Natural killer cell treated with Interleukin-12 subunit alpha and Interleukin-12 subunit beta and Interleukin-15 and Interleukin-18, amount 100 ng/mL, for 72 hours (primary cell): ENCODE data around the gene CLNK. TPM values are rescaled to one million over a fixed set of nuclear protein-coding genes. Genes with fewer than 3 reads are reported as not detected.

Experiments
- ATAC-seq, 2 donors: fragments of 150-1000 bp; cut with Tn5 transposase in 1 of 2; sonication (Bioruptor Pico), chemical (Tn5 transposase) in 1 of 2; 2 replicates each; pipeline ENCODE4 v1.10.0; 2021
- DNase-seq: peaks from one replicate; pipeline ENCODE4 v3.0.0; 2022; ENCODE audit warnings: low spot score
- H3K27ac Mint-ChIP-seq, 2 donors: 1 replicate in 1 of 2; 2 replicates in 1 of 2; pipeline ENCODE4 v1.8.0; 2022; ENCODE audit warnings: mixed read lengths in 2 of 2, mild to moderate bottlenecking in 1 of 2, moderate library complexity in 1 of 2
- H3K27me3 Mint-ChIP-seq, 2 donors: 1 replicate in 1 of 2; 2 replicates in 1 of 2; pipeline ENCODE4 v1.8.0; 2022; ENCODE audit warnings: mixed read lengths in 2 of 2
- H3K36me3 Mint-ChIP-seq: one replicate; pipeline ENCODE4 v1.8.0; 2022; ENCODE audit warnings: mixed read lengths
- H3K4me1 Mint-ChIP-seq, 2 donors: 1 replicate in 1 of 2; 2 replicates in 1 of 2; pipeline ENCODE4 v1.8.0; 2022; ENCODE audit warnings: low read depth in 2 of 2, mixed read lengths in 2 of 2, mild to moderate bottlenecking in 1 of 2
- H3K4me3 Mint-ChIP-seq: one replicate; pipeline ENCODE4 v1.8.0; 2022; ENCODE audit warnings: mixed read lengths
- H3K9me3 Mint-ChIP-seq: 2 replicates; pipeline ENCODE4 v1.8.0; 2022; ENCODE audit warnings: mixed read lengths
- total RNA-seq, 2 donors: library from RNA; stranded (reverse); gene quantifications; one replicate each; pipeline ENCODE4 v1.2.3, GENCODE V29; 2022

The CLNK gene, protein sequence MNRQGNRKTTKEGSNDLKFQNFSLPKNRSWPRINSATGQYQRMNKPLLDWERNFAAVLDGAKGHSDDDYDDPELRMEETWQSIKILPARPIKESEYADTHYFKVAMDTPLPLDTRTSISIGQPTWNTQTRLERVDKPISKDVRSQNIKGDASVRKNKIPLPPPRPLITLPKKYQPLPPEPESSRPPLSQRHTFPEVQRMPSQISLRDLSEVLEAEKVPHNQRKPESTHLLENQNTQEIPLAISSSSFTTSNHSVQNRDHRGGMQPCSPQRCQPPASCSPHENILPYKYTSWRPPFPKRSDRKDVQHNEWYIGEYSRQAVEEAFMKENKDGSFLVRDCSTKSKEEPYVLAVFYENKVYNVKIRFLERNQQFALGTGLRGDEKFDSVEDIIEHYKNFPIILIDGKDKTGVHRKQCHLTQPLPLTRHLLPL
- under 1 TPM; 0.45 to 0.70 TPM for total RNA-seq

DNA sequence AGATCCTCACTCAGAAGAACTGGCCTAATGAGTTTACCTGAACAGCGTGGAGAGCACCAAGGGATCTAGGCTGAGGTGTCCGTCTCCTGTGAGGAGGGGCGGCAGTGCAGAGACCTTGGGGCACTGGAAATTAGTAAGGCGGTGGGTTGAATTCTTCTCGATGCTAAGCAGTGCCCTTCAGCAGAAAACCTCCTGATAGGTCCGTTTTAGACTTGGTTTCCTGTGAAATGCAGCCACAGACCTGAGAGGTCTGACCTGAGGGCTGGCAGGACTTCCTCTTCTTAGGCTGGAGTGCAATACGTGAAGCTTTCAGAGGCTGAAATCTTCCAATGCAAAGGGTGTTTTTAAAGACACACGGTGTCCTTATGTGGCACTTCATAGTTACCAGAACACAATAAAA, at the start of gene CLNK:
Gene CLNK (minus strand): TSS at position 138 of the 400 bp plus-strand sequence. CDS start 16,899 bp downstream, outside the sequence.
- Mint-ChIP-seq H3K4me1 (peaks cover 9 to 21% of the 10 kb centered on the region in 2 donors), H3K9me3 (peaks cover 2% of the 10 kb centered on the region), H3K27me3 (no peaks in the 10 kb centered on the region), H3K27ac (peak within 1 kb of the TSS; percentile 37 to 72), H3K4me3 (peak within 1 kb of the TSS; percentile 68), H3K36me3 (no peaks in the 10 kb centered on the region)
- peak; percentile 64 to 73 for ATAC-seq
- DNase-seq = no peak

DNA sequence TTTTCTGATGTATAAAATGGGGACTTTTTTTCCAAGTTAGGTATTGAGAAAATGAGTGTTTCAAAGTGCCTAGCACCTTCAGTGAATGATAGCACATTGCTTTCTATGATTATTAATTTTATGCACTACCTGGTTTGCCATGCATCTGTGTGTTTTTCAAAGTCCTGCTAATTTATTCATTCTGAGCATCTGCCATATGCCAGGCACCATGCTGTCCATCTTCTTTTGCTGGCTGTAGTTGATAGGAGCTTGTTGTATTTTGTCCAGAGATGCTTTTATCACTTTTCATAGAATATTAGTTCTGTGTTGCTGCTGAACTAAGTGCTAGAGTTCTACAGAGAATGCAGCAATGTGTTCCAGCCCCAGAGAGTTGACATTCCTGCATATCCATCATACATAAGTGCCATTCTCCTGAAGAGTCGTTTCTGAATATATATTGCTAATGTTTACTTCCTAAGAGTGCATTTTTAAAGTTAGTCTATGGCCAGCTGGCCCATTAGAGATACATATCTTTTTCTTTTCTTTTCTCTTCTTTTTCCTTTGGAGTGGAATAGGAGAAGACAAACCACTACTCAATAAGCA, 49.0 kb upstream of the CLNK start:
- no peaks in the 10 kb centered on the region for H3K27me3 Mint-ChIP-seq
- DNase-seq = no peak

DNA sequence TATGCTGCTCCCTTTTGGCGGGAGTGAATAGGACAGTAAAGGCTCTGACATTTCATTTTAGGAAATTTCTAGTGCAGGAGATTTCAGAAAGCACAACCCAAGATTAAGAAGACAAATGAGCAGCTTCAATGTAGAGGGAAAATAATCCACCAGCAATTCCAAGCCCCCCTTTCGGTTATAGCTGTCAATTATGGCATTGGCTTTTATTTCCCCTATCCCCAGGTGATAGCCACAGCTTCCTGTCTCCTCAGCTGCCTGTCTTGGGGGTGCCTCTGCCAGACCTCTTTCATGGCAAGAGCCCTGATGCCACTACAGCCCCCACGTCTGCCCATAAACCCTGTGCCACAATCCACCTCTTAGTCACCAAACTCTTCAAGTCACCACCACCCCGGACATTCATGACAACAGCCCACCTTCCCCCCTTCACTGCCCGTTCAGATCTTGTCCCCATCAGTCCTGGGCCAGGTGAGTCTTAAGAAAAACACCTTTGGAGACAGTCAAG, 48.4 kb upstream of the CLNK start:
- Mint-ChIP-seq H3K4me1 (peaks cover 36 to 52% of the 10 kb centered on the region in 2 donors), H3K27me3 (no peaks in the 10 kb centered on the region), H3K4me3 (peak overlapping the region; percentile 72), H3K27ac (peak overlapping the region; percentile 90 to 91), H3K9me3 (peaks cover 6% of the 10 kb centered on the region), H3K36me3 (no peaks in the 10 kb centered on the region)
- ATAC-seq = peak; percentile 56 to 64
- peak; percentile 70 for DNase-seq

More for the DNA sequence above, 49.0 kb upstream of the CLNK start:
- H3K4me3 Mint-ChIP-seq = peak overlapping the region; percentile 72
- H3K27ac Mint-ChIP-seq = peak overlapping the region; percentile 90 to 91
- peaks cover 36 to 52% of the 10 kb centered on the region in 2 donors for H3K4me1 Mint-ChIP-seq
- no peaks in the 10 kb centered on the region for H3K36me3 Mint-ChIP-seq
- ATAC-seq = no peak
- H3K9me3 Mint-ChIP-seq = peaks cover 6% of the 10 kb centered on the region

DNA sequence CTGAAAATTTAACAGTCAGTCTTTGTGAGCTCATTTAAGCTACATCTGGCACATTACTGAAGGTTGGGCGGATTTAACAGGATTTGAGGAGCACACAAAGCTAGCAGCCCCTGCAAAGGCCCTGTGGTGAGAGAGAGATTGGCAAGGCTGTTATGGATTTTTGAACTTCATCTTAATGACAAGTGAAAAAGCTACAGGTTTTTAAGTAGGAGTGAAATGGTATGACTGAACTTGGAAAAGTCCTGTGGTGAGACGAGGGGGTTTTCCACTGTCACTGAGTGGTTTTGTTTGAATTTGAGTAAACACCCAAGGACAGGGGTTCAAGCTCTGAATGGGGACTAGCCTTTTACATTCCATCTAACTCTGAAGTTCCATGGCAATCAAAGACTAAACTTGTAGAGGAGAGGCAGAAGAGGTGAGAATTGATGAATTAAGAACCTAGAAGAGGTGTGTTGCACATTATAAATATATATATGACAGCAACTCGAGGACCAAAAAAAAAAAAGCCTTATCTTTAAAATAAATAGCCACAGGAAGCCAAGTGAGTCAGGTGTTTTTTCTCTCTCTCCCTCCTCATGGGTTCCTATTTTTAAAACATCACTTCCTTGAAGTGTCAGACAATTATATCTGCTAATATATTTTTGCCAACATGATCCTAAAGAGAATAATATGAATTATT, 47.8 kb upstream of the CLNK start:
- Mint-ChIP-seq H3K36me3 (no peaks in the 10 kb centered on the region), H3K4me3 (peak overlapping the region; percentile 72), H3K4me1 (peaks cover 39 to 53% of the 10 kb centered on the region in 2 donors), H3K27ac (peak overlapping the region; percentile 90 to 91), H3K9me3 (peaks cover 6% of the 10 kb centered on the region), H3K27me3 (no peaks in the 10 kb centered on the region)
- ATAC-seq (peak; percentile 50 to 62), DNase-seq (peak; percentile 71)

DNA sequence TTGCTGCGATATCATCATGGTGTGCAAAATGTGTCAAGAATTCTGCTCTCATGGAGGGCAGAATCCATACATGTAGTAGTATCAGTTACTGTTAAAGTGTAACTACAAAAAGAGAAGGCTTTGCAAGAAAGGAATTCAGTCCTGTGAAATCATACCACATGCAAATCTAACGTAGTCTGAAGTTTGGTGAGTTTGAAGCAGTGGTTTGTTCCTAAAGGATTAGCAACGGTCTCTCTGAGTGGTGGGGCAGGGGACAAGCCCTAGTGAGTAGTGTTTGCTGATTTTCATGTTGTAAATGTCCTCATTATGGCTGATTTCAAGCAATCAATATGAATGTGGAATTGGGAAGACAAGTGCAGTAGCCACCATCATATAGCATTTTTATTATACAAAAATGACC, 47.1 kb upstream of the CLNK start:
- no peak for ATAC-seq
- peaks cover 6% of the 10 kb centered on the region for H3K9me3 Mint-ChIP-seq
- no peaks in the 10 kb centered on the region for H3K36me3 Mint-ChIP-seq
- peak overlapping the region; percentile 90 to 91 for H3K27ac Mint-ChIP-seq
- H3K4me1 Mint-ChIP-seq = peaks cover 44 to 55% of the 10 kb centered on the region in 2 donors
- no peaks in the 10 kb centered on the region for H3K27me3 Mint-ChIP-seq
- no peak for DNase-seq
- H3K4me3 Mint-ChIP-seq = peak overlapping the region; percentile 72

DNA sequence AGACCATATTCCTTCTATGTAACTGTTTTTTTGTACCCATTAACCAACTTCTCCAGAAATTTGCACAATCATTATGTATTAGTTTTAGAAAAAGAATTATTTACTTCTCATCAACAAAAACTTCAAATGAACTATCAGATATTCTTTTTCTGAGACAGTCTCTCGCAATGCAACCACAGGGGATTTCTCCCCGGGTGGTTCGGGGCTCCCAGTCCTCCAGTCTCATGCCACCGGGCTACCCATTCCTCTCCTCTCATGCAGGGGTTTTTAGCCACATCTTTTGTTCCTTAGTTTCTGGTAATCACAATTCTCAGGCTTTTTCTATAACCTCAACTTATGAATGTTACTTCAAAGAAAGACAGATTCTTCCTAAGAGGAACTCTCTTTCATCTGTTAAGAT, 46.6 kb upstream of the CLNK start:
- DNase-seq (no peak), ATAC-seq (no peak)
- peaks cover 6% of the 10 kb centered on the region for H3K9me3 Mint-ChIP-seq
- no peaks in the 10 kb centered on the region for H3K27me3 Mint-ChIP-seq
- H3K4me1 Mint-ChIP-seq = peaks cover 45 to 55% of the 10 kb centered on the region in 2 donors
- H3K27ac Mint-ChIP-seq = peak overlapping the region; percentile 90 to 91
- H3K36me3 Mint-ChIP-seq = no peaks in the 10 kb centered on the region
- H3K4me3 Mint-ChIP-seq = peak overlapping the region; percentile 72

DNA sequence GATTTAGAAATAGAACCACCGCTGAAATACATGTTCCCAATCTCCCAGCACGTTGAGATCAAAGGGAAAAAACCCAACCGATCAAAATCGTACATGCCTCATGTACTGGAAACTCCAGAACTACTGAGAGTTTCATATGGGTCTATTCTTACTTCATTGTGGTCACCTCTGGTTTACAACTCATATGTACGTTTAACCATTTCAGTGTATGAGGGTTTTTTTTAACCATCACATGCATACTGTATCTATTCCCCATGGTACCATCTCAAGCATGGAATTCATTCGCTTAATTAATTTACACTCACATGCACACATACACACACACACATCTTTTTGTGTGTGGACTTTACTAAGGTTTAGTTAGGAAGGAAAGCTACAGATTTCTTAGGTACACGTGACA, 46.0 kb upstream of the CLNK start:
- peak; percentile 68 to 77 for ATAC-seq
- Mint-ChIP-seq H3K27me3 (no peaks in the 10 kb centered on the region), H3K36me3 (no peaks in the 10 kb centered on the region), H3K4me1 (peaks cover 45 to 55% of the 10 kb centered on the region in 2 donors), H3K27ac (peak overlapping the region; percentile 90 to 91), H3K9me3 (peaks cover 6% of the 10 kb centered on the region), H3K4me3 (peak overlapping the region; percentile 81)
- no peak for DNase-seq

DNA sequence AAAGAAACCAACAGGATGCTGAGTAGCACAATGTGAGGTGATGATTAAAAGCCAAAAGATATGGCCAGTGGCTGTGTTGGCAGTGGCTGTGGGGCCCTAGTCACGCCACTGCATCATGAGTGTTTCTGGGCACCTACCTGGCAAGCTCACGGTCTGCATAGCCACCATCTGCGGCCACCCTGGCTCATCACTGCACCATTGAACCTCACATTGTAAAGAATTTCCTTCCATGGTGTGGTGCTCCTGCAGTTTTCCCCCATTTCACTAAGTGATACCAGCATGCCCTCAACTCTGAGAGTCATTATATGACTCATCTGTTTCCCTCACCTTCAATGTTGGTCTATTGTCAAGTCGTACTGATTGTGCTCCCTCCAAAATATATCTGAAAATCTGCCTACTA, 45.5 kb upstream of the CLNK start:
- peaks cover 45 to 55% of the 10 kb centered on the region in 2 donors for H3K4me1 Mint-ChIP-seq
- H3K27ac Mint-ChIP-seq = peak overlapping the region; percentile 90 to 91
- ATAC-seq (peak; percentile 60 to 64), DNase-seq (no peak)
- no peaks in the 10 kb centered on the region for H3K27me3 Mint-ChIP-seq
- no peaks in the 10 kb centered on the region for H3K36me3 Mint-ChIP-seq
- H3K4me3 Mint-ChIP-seq = peak overlapping the region; percentile 81
- peaks cover 6% of the 10 kb centered on the region for H3K9me3 Mint-ChIP-seq

DNA sequence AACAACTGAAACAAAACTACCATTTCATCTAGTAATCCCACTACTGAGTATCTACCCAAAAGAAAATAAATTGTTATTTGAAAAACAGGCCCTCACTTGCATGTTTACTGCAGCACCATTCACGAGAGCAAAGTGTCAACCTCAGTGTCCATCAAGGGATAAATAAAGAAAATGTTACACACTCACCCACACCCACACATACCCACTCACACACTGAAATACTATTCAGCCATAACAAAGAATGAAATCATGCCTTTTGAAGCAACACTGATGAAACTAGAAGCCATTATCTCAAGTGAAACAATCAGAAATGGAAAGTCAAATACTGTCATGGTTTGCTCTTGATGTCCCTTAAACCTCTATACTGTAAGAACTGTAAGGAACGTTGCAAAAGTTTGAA, 44.8 kb upstream of the CLNK start:
- ATAC-seq (no peak), DNase-seq (no peak)
- peak overlapping the region; percentile 81 for H3K4me3 Mint-ChIP-seq
- H3K27ac Mint-ChIP-seq = peak overlapping the region; percentile 32 to 91
- no peaks in the 10 kb centered on the region for H3K27me3 Mint-ChIP-seq
- H3K36me3 Mint-ChIP-seq = no peaks in the 10 kb centered on the region
- peaks cover 6% of the 10 kb centered on the region for H3K9me3 Mint-ChIP-seq
- peaks cover 45 to 59% of the 10 kb centered on the region in 2 donors for H3K4me1 Mint-ChIP-seq

DNA sequence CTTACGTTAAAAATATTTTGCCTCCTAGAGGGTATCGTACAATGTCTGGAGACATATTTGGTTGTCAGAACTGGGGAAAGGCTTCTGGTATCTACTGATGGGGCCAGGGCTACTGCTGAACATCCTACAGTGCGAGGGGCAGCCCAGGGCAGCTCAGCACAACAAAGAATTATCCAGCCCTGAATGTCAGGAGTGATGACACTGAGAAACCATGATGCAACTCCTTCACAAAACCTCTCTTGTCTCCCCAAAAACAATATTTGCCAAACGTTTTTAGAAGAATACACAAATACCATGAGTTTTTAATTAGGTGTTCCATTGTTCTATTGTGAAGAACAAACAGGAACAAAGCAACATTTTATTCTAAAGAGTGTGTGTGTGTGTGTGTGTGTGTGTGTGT, 43.4 kb upstream of the CLNK start:
- DNase-seq (no peak), ATAC-seq (no peak)
- Mint-ChIP-seq H3K27me3 (no peaks in the 10 kb centered on the region), H3K4me1 (peaks cover 51 to 59% of the 10 kb centered on the region in 2 donors), H3K27ac (peak overlapping the region in 1 of 2 donors; percentile 42), H3K4me3 (no peak overlapping the region), H3K9me3 (peaks cover 6% of the 10 kb centered on the region), H3K36me3 (no peaks in the 10 kb centered on the region)

DNA sequence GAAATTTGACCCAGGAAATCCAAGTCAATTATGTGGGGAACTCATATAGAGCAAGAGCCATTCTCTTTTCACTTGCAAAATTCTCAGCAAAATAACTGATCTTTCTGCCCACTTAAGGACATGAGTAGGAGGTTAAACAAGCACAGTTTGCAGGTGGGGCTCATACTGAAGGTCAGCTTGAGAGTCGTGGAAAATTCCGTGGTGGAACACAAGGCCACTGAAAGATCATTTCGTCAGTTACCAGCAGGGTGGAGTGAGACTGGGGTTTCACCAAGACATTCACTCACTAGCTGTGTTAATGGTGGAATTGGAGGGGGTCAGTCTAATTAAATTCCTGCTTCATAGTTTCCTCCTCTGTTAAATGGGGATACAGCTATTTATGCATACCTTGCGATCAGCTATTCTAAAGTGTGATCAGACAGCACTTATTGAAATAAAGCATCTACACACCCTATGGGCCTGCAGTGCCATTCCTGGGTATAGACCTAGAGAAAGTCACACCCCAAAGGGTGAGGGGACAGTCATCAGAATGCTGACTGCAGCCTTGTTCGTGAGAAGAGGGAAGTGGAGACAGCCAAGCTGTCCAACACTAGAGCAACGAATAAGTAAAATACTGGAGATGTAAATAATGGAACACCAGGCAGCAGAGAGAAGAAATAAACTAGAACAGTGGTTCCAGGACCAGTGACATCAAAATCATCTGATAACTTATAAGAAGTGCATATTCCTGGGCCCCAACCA, 42.7 kb upstream of the CLNK start:
- DNase-seq (no peak), ATAC-seq (no peak)
- Mint-ChIP-seq H3K27ac (peak overlapping the region in 1 of 2 donors; percentile 42), H3K4me3 (no peak overlapping the region), H3K27me3 (no peaks in the 10 kb centered on the region), H3K4me1 (peaks cover 48 to 55% of the 10 kb centered on the region in 2 donors), H3K9me3 (peaks cover 7% of the 10 kb centered on the region), H3K36me3 (no peaks in the 10 kb centered on the region)

DNA sequence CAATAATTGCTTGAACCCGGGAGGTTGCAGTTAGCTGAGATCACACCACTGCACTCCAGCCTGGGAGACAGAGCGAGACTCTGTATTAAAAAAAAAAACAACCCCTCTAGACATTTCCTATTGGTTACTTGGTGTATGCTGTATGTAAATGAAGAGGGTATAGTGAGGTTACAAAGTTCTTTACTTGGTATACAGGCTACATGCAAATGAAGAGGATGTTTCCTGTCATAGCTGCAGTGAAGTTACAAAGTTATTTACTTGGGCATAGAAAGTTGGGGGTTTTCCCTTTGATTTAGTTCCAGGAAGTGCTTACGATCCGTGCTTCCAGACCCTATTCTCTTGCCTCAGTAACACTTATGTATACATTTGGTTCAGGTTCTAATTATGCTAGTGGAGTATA, 38.4 kb upstream of the CLNK start:
- H3K4me1 Mint-ChIP-seq = peaks cover 27 to 32% of the 10 kb centered on the region in 2 donors
- no peak for DNase-seq
- ATAC-seq = peak; percentile 96 to 97
- H3K27ac Mint-ChIP-seq = peak overlapping the region; percentile 29 to 46
- H3K9me3 Mint-ChIP-seq = peaks cover 3% of the 10 kb centered on the region
- H3K4me3 Mint-ChIP-seq = peak overlapping the region; percentile 6
- H3K36me3 Mint-ChIP-seq = peaks cover 5% of the 10 kb centered on the region
- H3K27me3 Mint-ChIP-seq = peaks cover 0 to 17% of the 10 kb centered on the region in 2 donors

DNA sequence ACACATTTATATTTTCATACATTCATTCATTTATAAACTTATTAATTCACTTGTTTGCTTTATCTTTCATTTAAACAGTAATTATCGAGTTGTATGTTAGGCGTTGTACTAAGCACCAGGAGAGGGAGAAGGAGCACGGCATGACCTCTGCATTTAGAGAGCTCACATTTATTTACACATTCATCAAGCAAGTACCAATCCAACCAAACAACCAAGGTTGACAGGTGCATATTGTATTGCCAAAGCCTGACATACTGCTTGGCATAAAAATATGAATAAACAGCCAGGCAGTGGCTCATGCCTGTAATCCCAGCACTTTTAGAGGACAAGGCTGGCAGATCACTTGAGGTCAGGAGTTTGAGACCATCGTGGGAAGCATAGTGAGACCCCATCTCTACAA, 37.0 kb upstream of the CLNK start:
- Mint-ChIP-seq H3K4me3 (peak overlapping the region; percentile 31), H3K27ac (peak overlapping the region; percentile 30 to 46), H3K27me3 (peaks cover 2 to 17% of the 10 kb centered on the region in 2 donors), H3K36me3 (peaks cover 5% of the 10 kb centered on the region), H3K9me3 (peaks cover 3% of the 10 kb centered on the region), H3K4me1 (peaks cover 18 to 26% of the 10 kb centered on the region in 2 donors)
- no peak for DNase-seq
- ATAC-seq = no peak
